Measurements from ENCODE around the gene PRIM2.
"Not testable (repeated sequence)": the region's sequence is repeated elsewhere in the genome, so short reads cannot be mapped to it uniquely, and the experiment has no call there.

The PRIM2 gene

DNA sequence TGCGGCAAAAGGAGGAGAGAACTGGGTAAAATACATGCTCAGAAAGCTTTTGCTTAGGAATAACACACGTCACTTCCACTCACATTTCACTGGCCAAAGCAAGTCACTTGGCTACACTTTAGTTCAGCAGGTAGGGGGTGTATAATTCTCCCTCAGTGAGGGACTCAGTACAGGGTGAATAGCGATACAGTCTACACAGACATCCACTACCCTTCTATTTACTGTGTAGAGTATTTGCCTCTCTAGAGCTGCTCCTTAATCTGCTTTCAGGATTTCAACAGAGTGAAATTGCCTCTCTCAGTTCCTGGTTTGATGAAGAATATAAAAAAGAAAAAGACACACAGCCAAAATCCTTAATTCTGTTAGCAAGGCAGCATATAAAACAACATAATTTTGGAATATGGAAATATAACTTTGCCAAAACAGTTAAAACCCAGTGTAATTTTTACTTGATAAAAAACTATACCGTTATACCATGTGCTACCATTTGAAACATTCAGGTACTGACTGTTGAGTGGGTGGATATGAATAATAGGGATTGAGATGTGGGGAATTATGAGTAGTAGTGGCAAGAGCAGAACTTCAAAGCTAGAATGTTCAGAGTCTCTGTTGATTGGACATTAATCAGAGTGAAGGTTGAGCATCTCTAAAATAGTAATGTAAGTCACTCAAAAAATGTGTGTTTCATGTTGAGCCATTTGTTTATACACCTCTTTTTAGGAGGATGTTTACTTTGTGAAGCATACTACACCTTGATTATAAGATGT, 51.7 kb downstream of the PRIM2 start:
- not testable (repeated sequence) for DNase-seq

DNA sequence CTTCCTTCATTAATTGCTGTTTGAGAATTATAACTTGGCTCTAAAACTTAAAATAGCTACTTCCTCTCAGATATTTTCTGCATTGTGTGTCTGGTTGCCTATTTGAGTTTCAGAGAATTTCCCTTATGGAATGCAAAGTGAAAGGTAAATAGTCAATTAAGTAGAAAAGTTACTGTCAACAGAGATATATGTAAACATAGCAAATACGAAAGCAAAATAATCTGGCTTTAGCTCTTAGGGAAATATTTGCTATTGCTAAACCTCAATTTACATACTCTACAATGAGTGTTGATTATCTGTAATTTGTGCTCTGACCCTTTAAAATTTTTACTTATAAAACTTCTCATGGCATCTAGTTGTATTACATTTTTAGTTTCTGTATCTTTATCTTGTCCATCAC, 54.3 kb downstream of the PRIM2 start:
- not testable (repeated sequence) for DNase-seq

GRCh38 chr6:57374764-57375163, 57.3 kb downstream of the PRIM2 start:
- not testable (repeated sequence) for DNase-seq

DNA sequence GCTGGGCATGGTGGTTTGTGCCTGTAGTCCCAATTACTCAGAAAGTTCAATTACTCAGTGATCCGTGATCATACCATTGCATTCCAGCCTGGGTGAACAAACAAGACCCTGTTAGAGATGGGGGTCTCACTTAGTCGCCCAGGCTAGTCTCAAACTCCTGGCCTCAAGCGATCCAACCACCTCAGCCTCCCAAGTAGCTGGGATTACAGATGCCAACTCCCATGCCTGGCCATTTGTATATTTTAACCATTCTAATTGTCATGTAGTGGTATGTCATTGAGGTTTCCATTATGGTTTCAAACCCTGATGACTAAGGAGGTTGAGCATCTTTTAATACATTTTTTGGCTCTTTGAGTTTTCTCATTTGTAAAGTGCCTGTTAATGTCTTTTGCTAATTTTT, 58.7 kb downstream of the PRIM2 start:
- not testable (repeated sequence) for DNase-seq

DNA sequence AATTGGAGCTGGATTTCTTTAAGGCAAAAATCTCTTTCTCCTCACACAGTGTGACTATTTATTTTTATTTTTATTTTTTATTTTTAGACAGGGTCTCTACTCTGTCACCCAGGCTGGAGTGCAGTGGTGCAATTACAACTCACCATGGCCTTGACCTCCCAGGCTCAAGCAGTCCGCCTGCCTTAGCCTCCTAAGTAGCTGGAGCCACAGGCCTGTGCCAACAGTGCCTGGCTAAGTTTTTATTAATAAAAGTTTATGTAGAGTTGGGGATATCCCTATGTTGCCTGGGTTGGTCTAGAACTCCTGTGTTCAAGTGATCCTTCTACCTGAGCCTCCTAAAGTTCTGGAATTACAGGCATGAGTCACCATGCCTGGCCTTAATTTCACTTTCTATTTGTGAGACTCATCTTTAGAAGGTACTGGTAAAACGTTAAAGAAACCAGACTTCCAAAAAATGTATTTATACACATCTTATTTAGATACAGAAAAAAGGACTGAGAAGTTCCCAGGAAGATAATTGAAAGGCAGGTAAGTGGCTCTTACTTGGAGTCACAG, 71.7 kb downstream of the PRIM2 start:
- not testable (repeated sequence) for DNase-seq

GRCh38 chr6:57390818-57391217, 73.4 kb downstream of the PRIM2 start:
- DNase-seq: not testable (repeated sequence)

GRCh38 chr6:57392047-57392446, 74.6 kb downstream of the PRIM2 start:
- not testable (repeated sequence) for DNase-seq

DNA sequence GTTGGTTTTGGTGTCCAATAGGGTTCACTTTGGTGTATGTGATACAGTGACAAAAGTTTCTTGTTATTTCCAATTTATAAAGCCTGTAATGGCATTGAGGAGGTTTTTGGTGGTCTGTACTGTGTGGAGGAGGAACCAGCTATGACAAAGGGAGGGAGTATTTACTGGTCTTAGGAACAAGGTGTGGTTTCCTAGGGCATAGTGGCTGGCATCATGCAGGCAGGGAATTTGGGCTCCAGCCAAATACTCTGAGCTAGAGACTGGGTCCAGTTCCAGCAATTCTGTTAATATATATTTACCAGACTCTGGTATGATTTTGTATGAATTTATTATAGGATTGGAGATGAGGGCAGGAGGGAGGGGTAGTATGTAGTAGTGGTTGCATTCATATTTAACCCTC, 101.9 kb downstream of the PRIM2 start:
- not testable (repeated sequence) for DNase-seq

DNA sequence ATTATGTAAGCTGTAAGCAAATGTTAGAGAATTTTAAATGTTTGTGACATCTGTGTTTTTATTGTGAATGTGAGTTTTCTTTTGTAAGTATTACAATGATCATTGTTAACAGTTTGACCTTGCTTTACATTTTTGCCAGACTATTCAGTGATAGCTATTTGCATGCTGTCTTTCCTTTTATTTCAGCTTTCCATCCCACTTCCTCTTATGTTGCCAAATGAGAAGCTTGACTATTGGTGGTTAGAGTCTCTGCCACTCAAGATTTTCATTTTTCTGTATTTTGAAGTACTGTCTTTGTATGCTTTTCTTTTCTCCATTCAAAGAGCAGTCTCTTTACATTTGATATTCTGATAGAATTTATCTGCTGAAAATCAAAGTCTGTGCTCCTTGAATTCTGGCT, 104.1 kb downstream of the PRIM2 start:
- no peak for DNase-seq

DNA sequence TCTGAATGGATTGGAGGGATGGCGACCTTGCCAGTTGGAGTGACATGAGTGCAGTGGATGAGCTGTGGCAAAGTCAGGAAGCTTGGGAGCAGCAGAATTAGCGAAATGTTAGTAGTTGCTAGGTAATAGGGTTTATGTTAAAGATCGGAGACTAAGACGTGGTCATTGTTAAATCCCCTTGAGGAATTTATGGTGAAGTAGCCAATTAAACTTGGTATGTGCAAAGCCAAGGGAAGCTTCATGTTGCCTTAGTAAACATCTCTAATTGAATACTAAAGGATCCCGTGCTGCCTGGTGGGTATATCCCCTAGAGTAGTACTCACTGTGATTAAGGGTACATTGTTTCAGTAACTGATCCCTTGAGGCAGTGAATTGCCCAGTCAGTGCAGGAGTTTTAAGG, 106.0 kb downstream of the PRIM2 start:
- no peak for DNase-seq

DNA sequence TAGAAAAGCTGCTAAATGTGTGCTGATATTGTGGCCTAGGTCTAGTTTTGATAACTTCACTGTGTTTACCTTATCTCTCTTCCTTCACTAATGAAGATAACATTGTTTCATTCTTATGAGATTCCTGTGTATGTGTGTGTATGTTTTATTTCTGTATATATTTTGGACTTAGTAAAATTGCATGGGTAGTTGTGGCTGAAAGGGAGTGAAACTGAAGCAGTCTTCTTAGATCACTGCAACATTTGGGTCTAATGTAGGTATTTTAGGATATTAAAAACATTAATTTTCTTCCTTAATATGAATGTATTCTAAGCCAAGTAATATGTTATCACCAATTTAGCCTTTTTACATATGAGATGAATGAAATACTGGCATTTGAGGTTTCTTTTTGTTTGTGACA, 114.3 kb downstream of the PRIM2 start:
- not testable (repeated sequence) for DNase-seq

- no peak for DNase-seq
Measured at GRCh38 chr6:57432157-57432556, 114.7 kb downstream of the PRIM2 start.

- peak in 1 of 2 donors; percentile 5 for DNase-seq
Measured at GRCh38 chr6:57432919-57433684, 115.7 kb downstream of the PRIM2 start.

DNA sequence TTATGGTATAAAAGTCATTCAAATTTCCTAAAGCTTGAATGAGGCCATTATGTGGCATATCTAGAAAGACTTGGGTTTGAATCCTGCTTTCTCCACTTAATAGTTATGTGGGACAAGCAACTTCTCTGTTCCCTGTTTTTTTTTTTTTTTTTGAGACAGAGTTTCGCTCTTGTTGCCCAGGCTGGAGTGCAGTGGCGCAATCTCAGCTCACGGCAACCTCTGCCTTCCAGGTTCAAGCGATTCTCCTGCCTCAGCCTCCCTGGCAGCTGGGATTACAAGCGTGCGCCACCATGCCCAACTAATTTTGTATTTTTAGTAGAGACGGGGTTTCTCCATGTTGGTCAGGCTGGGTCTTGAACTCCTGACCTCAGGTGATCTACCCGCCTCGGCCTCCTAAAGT, 116.4 kb downstream of the PRIM2 start:
- not testable (repeated sequence) for DNase-seq

DNA sequence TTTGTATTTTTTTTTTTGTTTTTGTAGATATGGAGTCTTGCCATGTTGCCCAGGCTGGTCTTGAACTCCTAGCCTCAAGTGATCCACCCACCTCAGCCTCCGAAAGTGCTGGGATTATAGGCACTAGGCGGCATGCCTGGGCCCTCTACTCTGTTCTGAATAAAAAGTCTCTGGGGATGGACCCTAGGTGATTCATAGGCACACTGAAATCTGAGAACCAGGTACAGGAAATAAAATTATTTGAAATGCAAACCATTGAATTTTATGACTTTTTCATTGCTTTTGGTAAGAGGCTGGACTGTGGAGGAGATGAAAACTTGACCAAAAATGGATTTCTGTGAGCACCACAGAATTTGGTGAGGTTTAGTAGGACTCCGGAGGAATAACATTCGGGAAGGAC, 117.5 kb downstream of the PRIM2 start:
- no peak for DNase-seq

DNA sequence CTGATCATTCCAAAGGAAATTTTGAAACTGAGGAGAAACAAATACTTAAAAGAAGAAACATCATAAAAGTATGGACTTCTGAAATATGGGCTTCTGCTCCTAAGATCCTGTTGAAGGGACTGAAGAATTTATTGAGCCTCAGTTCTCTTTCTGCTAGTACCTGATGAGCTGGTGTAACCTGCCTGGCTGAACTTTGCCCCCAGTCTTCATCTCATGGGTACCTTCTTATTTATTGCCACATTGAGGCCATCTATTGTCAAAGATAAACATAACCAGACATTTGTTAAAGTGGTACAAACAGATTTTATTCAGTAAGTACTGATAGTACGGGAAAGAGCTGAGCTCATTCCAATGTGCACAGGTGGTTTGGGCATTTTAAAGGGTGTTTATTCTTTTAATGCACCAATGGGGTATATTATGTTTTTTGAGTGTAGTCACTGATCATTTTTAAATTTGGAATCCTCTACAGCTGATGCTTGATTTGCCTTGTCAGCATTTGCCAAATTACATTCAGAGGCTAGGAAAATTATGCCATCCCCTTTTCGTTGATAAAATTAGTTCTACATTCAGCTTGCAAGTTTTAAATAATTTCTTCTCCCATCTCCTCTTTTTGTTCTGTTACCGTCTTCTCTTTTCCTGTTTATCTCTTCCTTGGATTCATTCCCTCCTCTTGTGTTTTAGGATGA, 118.2 kb downstream of the PRIM2 start:
- no peak for DNase-seq

GRCh38 chr6:57440735-57441134, 123.3 kb downstream of the PRIM2 start:
- not testable (repeated sequence) for DNase-seq

- not testable (repeated sequence) for DNase-seq
Measured at GRCh38 chr6:57442133-57442532, 124.7 kb downstream of the PRIM2 start.

GRCh38 chr6:57443181-57443580, 125.8 kb downstream of the PRIM2 start:
- not testable (repeated sequence) for DNase-seq

GRCh38 chr6:57444787-57445186, 127.4 kb downstream of the PRIM2 start:
- not testable (repeated sequence) for DNase-seq

- DNase-seq: not testable (repeated sequence)
Measured at GRCh38 chr6:57445379-57445778, 127.9 kb downstream of the PRIM2 start.

DNA sequence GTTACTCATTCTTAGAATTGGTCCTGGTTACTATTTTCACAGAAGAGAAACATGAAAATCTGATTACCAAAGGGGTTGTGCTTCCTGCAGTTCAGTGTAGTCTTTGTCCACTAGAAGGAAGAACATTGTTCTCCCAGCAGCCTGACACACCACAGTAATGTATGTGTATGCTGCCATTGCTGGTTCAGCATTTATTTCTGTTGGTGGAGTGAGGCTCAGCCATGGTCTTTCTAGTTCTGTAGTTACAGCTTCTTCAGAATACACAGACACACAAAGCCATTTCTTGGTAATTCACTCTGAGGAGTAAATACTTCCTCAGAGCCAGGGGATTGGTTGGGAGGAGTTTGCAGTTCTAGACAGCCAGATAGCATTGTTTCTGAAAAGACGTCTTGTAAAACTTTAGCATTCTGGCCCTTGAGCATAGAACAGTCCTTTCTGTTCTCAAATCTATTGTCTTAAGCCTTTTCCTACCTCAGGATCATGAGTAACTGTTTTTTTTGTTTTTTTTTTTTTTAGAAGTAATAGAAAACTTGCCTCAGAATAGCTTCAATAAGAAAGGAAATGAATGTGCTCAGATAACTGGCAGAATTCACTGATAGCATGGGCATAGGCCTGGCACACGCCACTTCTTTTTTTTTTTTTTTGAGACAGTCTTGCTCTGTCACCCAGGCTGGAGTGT, 128.5 kb downstream of the PRIM2 start:
- not testable (repeated sequence) for DNase-seq

Measured in CD4-positive, alpha-beta T cell treated with Interleukin-4 for 1 hour (primary cell).